ENCODE results near the gene EXOC6B. TPM values are rescaled to one million over a fixed set of nuclear protein-coding genes. Genes with fewer than 3 reads are reported as not detected.

The EXOC6B gene
- total RNA-seq, 1 donor = 40.2 TPM

DNA sequence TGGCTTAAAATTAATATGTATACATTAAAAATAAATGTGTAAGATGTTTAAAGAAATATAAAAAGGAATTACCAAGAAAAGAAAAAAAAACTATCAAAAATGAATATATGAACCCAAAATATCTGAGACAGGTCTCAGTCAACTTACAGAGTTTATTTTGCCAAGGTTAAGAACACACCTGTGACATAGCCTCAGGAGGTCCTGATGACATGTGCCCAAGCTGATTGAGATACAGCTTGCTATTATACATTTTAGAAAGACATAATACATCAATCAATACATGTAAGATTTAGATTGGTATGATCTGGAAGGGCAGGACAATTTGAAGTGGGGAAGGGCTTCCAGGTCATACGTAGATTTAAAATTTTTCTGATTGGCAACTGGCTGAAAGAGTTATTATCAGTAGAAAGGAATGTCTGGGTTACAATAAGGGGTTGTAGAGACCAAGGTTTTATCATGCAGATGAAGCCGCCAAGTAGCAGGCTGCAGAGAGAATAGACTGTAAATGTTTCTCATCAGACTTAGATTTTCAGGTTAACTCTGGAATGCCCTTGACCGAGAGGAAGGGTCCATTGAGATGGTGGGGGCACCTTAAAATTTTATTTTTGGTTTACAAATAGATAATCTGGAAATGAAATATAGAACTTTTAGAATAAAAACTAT, 74.7 kb downstream of the EXOC6B start:
- TF ChIP-seq, protein P1, sequence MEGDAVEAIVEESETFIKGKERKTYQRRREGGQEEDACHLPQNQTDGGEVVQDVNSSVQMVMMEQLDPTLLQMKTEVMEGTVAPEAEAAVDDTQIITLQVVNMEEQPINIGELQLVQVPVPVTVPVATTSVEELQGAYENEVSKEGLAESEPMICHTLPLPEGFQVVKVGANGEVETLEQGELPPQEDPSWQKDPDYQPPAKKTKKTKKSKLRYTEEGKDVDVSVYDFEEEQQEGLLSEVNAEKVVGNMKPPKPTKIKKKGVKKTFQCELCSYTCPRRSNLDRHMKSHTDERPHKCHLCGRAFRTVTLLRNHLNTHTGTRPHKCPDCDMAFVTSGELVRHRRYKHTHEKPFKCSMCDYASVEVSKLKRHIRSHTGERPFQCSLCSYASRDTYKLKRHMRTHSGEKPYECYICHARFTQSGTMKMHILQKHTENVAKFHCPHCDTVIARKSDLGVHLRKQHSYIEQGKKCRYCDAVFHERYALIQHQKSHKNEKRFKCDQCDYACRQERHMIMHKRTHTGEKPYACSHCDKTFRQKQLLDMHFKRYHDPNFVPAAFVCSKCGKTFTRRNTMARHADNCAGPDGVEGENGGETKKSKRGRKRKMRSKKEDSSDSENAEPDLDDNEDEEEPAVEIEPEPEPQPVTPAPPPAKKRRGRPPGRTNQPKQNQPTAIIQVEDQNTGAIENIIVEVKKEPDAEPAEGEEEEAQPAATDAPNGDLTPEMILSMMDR (IDR thresholded peaks at IDR 0.05; ENCODE audit: insufficient read depth, low read depth, low read length) = no peak
- H3K4me3 ChIP-seq (ENCODE audit: low read depth, low read length) = no peak overlapping the region
- DNase-seq (ENCODE audit: low read depth) = no peak

DNA sequence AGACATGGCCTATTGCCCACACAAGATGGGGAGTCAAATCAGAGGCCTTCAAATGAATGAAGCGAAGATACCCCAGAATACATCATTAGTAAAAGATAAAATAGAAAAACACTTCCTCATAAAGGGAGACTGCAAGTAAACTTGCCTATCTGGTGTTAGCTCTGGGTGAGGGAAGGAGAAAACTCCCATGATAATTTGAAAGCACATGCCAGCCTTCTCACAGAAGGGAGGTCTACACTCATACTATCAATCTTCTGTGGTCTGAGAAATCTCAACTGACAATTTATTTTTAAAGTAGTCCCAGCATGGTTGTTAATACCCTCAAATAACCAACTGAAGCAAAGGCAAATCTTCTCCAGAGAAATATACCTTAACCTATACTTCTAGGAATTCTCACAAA, 75.4 kb downstream of the EXOC6B start:
- H3K4me3 ChIP-seq (ENCODE audit: low read depth, low read length) = no peak overlapping the region
- no peak for DNase-seq (ENCODE audit: low read depth)
- TF ChIP-seq, protein P1 (IDR thresholded peaks at IDR 0.05; ENCODE audit: insufficient read depth, low read depth, low read length) = no peak

DNA sequence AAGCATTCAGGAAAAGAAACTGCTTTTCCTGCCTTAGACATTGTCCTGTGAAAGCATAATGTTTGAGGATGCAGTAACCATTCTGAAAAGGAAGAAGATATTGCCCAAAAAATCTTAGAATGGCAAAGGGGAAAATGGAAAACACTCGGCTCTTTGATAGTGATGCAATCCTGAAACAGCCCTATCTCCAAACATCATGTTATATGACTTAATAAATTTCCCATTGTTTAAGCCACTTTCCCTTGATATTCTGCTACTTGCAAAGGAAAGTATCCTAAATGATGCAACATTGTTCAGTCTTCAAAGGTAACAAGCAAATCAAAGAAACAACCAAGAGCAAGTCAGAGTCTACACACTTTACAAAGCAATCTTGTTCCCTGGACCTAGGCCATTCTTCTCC, 78.5 kb downstream of the EXOC6B start:
- no peak for DNase-seq (ENCODE audit: low read depth)
- H3K4me3 ChIP-seq (ENCODE audit: low read depth, low read length) = no peak overlapping the region
- TF ChIP-seq, protein P1 (IDR thresholded peaks at IDR 0.05; ENCODE audit: insufficient read depth, low read depth, low read length) = no peak

DNA sequence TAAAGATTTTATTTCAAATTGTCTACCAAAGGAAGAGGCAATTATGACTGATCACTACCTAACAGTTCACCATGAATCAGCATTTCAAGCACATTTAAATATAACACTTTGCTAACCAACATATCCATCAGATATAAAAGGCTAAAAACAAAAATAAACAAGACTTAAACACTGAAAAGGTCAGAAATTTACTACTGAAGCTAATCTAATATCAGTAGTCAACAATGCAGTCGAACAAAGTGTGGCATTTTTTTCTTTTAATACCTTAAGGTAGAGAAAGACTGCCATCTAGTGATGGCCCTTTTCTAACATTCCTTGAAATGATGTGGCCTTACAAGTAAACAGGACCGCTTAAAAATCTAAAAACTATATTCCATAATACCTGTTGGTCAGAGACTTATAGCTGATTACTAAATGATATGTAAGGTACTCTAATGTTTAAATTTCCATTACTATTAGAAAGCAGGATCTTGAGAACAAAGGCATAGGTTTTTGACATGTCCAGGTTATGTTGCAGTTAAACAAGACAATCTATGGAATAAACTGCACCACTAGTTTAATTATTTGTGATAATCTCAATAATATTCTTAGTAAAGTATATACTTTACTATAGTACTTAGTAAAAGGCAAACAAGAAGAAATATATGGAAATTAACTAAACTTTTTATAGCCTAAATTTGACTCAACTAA, 80.0 kb downstream of the EXOC6B start:
- peak; percentile 79 for DNase-seq (ENCODE audit: low read depth)
- H3K4me3 ChIP-seq (ENCODE audit: low read depth, low read length) = no peak overlapping the region
- TF ChIP-seq, protein P1 (IDR thresholded peaks at IDR 0.05; ENCODE audit: insufficient read depth, low read depth, low read length) = peak; percentile 69

DNA sequence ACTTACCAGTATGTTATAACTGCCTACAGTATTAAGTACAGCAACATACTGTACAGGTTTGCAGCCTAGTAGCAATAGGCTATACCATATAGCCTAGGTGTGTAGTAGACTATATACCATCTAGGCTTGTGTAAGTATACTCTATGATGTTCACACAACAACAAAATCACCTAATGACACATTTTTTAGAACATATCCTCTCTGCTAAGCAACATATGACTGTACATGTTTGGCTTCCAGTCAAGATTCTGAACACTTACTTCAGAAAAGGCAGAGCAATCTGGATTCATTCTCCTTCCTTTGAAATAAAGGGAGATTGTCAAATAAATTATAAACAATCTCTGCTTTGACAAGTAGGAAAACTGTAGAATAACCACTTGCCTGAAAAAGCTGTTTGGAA, 81.8 kb downstream of the EXOC6B start:
- peak; percentile 22 for DNase-seq (ENCODE audit: low read depth)
- TF ChIP-seq, protein P1 (IDR thresholded peaks at IDR 0.05; ENCODE audit: insufficient read depth, low read depth, low read length) = no peak
- H3K4me3 ChIP-seq (ENCODE audit: low read depth, low read length) = no peak overlapping the region

DNA sequence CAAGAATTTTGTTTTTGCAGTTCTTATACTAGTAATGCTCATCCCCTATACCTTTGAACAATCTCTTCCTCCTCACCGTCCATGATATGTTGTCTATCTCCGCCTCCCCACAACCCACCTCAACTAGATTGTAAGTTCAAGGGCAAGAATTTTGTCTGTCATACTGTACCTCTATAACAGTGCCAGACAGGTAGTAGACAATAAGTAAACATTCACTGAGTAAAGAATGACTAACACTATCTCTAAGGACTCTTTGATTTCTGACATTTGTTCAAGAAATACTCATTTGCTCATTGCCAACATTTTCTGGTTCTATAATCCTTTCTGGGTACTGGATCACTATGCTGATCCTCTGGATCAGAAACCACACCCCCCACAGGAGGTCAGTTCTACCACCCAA, 82.4 kb downstream of the EXOC6B start:
- TF ChIP-seq, protein P1 (IDR thresholded peaks at IDR 0.05; ENCODE audit: insufficient read depth, low read depth, low read length) = no peak
- H3K4me3 ChIP-seq (ENCODE audit: low read depth, low read length) = no peak overlapping the region
- DNase-seq (ENCODE audit: low read depth) = no peak
